ENCODE results near the gene PTPN13. TPM values are rescaled to one million over a fixed set of nuclear protein-coding genes. Genes with fewer than 3 reads are reported as not detected.

Gene PTPN13
- total RNA-seq, 1 experiment from 2014 or later: 12.5 TPM

DNA sequence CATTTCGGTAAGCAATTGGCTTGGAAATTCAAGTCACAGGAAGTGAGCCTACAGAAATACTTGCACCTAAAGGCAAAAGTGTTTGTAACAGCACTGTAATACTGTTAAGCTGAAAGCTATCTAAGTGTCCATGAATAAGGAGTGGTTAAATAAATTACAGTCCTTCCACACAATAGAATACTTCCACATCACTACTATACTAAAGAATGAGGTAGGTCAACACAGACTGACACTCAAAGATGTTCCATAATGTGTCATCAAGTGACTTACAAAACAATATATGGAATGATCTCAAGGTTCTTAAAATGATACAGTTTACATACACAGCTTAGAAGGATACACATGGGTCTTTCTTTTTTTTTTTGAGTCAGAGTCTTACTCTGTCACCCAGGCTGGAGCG, 228.0 kb downstream of the PTPN13 start:
- Histone ChIP-seq H3K27me3 (ENCODE audit: control insufficient read depth, insufficient read depth, low read length) (no peaks in the 10 kb centered on the region), H3K4me3 (ENCODE audit: low read depth in 2 of 2, low read length in 2 of 2) (no peak overlapping the region), H3K27ac (ENCODE audit: low read length) (no peak overlapping the region), H3K4me1 (ENCODE audit: control insufficient read depth, insufficient read depth, low read length) (no peaks in the 10 kb centered on the region), H3K9me3 (ENCODE audit: control insufficient read depth, insufficient read depth, low read depth, low read length) (no peaks in the 10 kb centered on the region), H3K36me3 (ENCODE audit: control insufficient read depth, insufficient read depth, low read length) (no peaks in the 10 kb centered on the region)
- intact Hi-C loops (cut with micrococcal nuclease; ENCODE audit: unreplicated experiment) (no loop called here), in situ Hi-C loops (cut with HindIII; ENCODE audit: low pct_unique_long_range_greater_than_20kb, low sequenced_read_pairs) (no loop called here)
- no peak for TF ChIP-seq SIN3A (IDR thresholded peaks at IDR 0.05; ENCODE audit: borderline replicate concordance, insufficient read depth, low read depth, low read length)
- TF ChIP-seq POLR2AphosphoS5 (IDR thresholded peaks at IDR 0.05; ENCODE audit: low read depth, low read length): no peak
- no peak for TF ChIP-seq TCF7L2 (IDR thresholded peaks at IDR 0.05; ENCODE audit: low read depth, low read length)
- TF ChIP-seq CTCF (IDR thresholded peaks at IDR 0.05): no peak
- TF ChIP-seq REST (IDR thresholded peaks at IDR 0.05; ENCODE audit: insufficient read depth in 1 of 2, low read depth in 2 of 2, low read length in 1 of 2): no peak
- DNase-seq (ENCODE audit: low read depth, low spot score) (no peak), ATAC-seq (no peak)
- ChIA-PET POLR2A (no interaction called here), CTCF (no interaction called here)
- no TSS peak for BruUV-seq (replicated peaks)

GRCh38 chr4:86825511-86825910, 231.4 kb downstream of the PTPN13 start:
- no peak for DNase-seq (ENCODE audit: low read depth, low spot score)
- in situ Hi-C loops (cut with HindIII; ENCODE audit: low pct_unique_long_range_greater_than_20kb, low sequenced_read_pairs) (no loop called here), intact Hi-C loops (cut with micrococcal nuclease; ENCODE audit: unreplicated experiment) (no loop called here)
- ATAC-seq: no peak
- Histone ChIP-seq H3K36me3 (ENCODE audit: control insufficient read depth, insufficient read depth, low read length) (no peaks in the 10 kb centered on the region), H3K9me3 (ENCODE audit: control insufficient read depth, insufficient read depth, low read depth, low read length) (no peaks in the 10 kb centered on the region), H3K27me3 (ENCODE audit: control insufficient read depth, insufficient read depth, low read length) (no peaks in the 10 kb centered on the region), H3K4me1 (ENCODE audit: control insufficient read depth, insufficient read depth, low read length) (no peaks in the 10 kb centered on the region), H3K4me3 (ENCODE audit: low read depth in 2 of 2, low read length in 2 of 2) (no peak overlapping the region), H3K27ac (ENCODE audit: low read length) (no peak overlapping the region)
- CTCF ChIA-PET: no interaction called here
- TF ChIP-seq REST (IDR thresholded peaks at IDR 0.05; ENCODE audit: insufficient read depth in 1 of 2, low read depth in 2 of 2, low read length in 1 of 2): no peak
- TF ChIP-seq POLR2AphosphoS5 (IDR thresholded peaks at IDR 0.05; ENCODE audit: low read depth, low read length): no peak
- TF ChIP-seq CTCF (IDR thresholded peaks at IDR 0.05): no peak
- no peak for TF ChIP-seq TCF7L2 (IDR thresholded peaks at IDR 0.05; ENCODE audit: low read depth, low read length)
- POLR2A ChIA-PET: no interaction called here
- BruUV-seq (replicated peaks): no TSS peak

Measured in Panc1 (cell line).